Hepatocyte (in vitro differentiated cells): ENCODE results near the gene FER1L5. TPM values are rescaled to one million over a fixed set of nuclear protein-coding genes. Genes with fewer than 3 reads are reported as not detected.

ENCODE experiments used
- DNase-seq: peaks from one replicate; pipeline ENCODE4 v3.0.0-alpha.2; 2016; ENCODE audit warnings: low spot score
- H2AFZ ChIP-seq: fragments of 200-600 bp; sonication (generic); 2 replicates; pipeline ENCODE4 v1.6.0; 2016; ENCODE audit warnings: antibody characterized with exemption, mild to moderate bottlenecking
- H3K27ac ChIP-seq: fragments of 200-600 bp; sonication (generic); 2 replicates; pipeline ENCODE4 v1.5.1; 2016; ENCODE audit warnings: mild to moderate bottlenecking
- H3K27me3 ChIP-seq: fragments of 200-600 bp; sonication (generic); 2 replicates; pipeline ENCODE4 v1.6.1; 2016
- H3K36me3 ChIP-seq: fragments of 200-600 bp; sonication (generic); replicated peaks from 2 replicates; pipeline ENCODE4 v1.5.1; 2016; ENCODE audit warnings: low read depth; ENCODE audit not compliant: insufficient read depth
- H3K4me1 ChIP-seq: fragments of 200-600 bp; sonication (generic); 2 replicates; pipeline ENCODE4 v1.5.1; 2016; ENCODE audit warnings: mild to moderate bottlenecking, moderate library complexity; ENCODE audit not compliant: insufficient read depth
- H3K4me2 ChIP-seq: fragments of 200-600 bp; sonication (generic); 2 replicates; pipeline ENCODE4 v1.6.0; 2016
- H3K4me3 ChIP-seq: fragments of 200-600 bp; sonication (generic); 2 replicates; pipeline ENCODE4 v1.5.1; 2016; ENCODE audit warnings: mild to moderate bottlenecking
- H3K79me2 ChIP-seq: fragments of 200-600 bp; sonication (generic); 2 replicates; pipeline ENCODE4 v1.6.0; 2017; ENCODE audit warnings: mild to moderate bottlenecking
- H3K9me2 ChIP-seq: fragments of 200-600 bp; sonication (generic); replicated peaks from 2 replicates; pipeline ENCODE4 v1.6.0; 2017; ENCODE audit warnings: mild to moderate bottlenecking; ENCODE audit not compliant: insufficient read depth
- H3K9me3 ChIP-seq: fragments of 200-600 bp; sonication (generic); 2 replicates; pipeline ENCODE4 v1.5.1; 2016; ENCODE audit warnings: low read depth, mild to moderate bottlenecking
- H4K20me1 ChIP-seq: fragments of 200-600 bp; sonication (generic); 2 replicates; pipeline ENCODE4 v1.6.0; 2016; ENCODE audit warnings: mild to moderate bottlenecking; ENCODE audit not compliant: insufficient read depth, poor library complexity, severe bottlenecking
- EZH2 ChIP-seq: fragments of 200-600 bp; sonication (generic); IDR thresholded peaks from 2 replicates; pipeline ENCODE4 v1.6.1; 2016; ENCODE audit warnings: antibody characterized with exemption, mild to moderate bottlenecking, borderline replicate concordance
- EZH2phosphoT487 ChIP-seq: fragments of 200-600 bp; sonication (generic); IDR thresholded peaks from one replicate; pipeline ENCODE4 v1.6.1; 2018; ENCODE audit warnings: antibody characterized with exemption, mild to moderate bottlenecking, low read depth, moderate library complexity; ENCODE audit not compliant: unreplicated experiment, severe bottlenecking
- WGBS: methylation state at CpG from one replicate; pipeline ENCODE4 v1.1.6; 2016; ENCODE audit warnings: low lambda C conversion rate; ENCODE audit errors: missing lambda C conversion rate; 5-methylcytosine and 5-hydroxymethylcytosine counted together
- polyA plus RNA-seq: library from polyadenylated mRNA; unstranded; fragments of >200 nt; fragmentation: Nextera tagmentation; extraction: Ambion mirVana; gene quantifications from 2 replicates; pipeline ENCODE4 v1.2.1, GENCODE V29; 2016
- total RNA-seq: library from RNA; depleted of rRNA; stranded (reverse); fragments of >200 nt; gene quantifications from 2 replicates; pipeline ENCODE4 v1.2.3, GENCODE V29; 2014
- TF ChIP-seq, protein P1 (sequence below): fragments of 200-600 bp; sonication (generic); IDR thresholded peaks from 2 replicates; pipeline ENCODE4 v1.5.1; 2016; ENCODE audit warnings: antibody characterized with exemption, mild to moderate bottlenecking; ENCODE audit not compliant: poor library complexity

Gene FER1L5
- total and polyA plus RNA-seq, 2 experiments from 2014 or later: 0.10 to 0.33 TPM

- Histone ChIP-seq H3K4me2 (no peak overlapping the region), H3K4me1 (no peaks in the 10 kb centered on the region), H3K79me2 (no peaks in the 10 kb centered on the region), H3K9me3 (no peaks in the 10 kb centered on the region), H3K27ac (no peak overlapping the region), H3K9me2 (no peaks in the 10 kb centered on the region), H4K20me1 (no peaks in the 10 kb centered on the region), H2AFZ (no peak overlapping the region), H3K36me3 (no peaks in the 10 kb centered on the region), H3K4me3 (no peak overlapping the region), H3K27me3 (no peaks in the 10 kb centered on the region)
- DNase-seq: no peak
- 71% methylated on average over 7 of the region's 7 CpGs for WGBS
- no peak for TF ChIP-seq EZH2
- no peak for TF ChIP-seq EZH2phosphoT487
- TF ChIP-seq, protein P1, sequence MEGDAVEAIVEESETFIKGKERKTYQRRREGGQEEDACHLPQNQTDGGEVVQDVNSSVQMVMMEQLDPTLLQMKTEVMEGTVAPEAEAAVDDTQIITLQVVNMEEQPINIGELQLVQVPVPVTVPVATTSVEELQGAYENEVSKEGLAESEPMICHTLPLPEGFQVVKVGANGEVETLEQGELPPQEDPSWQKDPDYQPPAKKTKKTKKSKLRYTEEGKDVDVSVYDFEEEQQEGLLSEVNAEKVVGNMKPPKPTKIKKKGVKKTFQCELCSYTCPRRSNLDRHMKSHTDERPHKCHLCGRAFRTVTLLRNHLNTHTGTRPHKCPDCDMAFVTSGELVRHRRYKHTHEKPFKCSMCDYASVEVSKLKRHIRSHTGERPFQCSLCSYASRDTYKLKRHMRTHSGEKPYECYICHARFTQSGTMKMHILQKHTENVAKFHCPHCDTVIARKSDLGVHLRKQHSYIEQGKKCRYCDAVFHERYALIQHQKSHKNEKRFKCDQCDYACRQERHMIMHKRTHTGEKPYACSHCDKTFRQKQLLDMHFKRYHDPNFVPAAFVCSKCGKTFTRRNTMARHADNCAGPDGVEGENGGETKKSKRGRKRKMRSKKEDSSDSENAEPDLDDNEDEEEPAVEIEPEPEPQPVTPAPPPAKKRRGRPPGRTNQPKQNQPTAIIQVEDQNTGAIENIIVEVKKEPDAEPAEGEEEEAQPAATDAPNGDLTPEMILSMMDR: no peak
Observed at GRCh38 chr2:96753661-96754282, 111.2 kb downstream of the FER1L5 start.

- Histone ChIP-seq H3K27me3 (no peaks in the 10 kb centered on the region), H3K79me2 (no peaks in the 10 kb centered on the region), H3K36me3 (no peaks in the 10 kb centered on the region), H2AFZ (no peak overlapping the region), H3K9me2 (no peaks in the 10 kb centered on the region), H3K4me2 (no peak overlapping the region), H4K20me1 (no peaks in the 10 kb centered on the region), H3K4me3 (no peak overlapping the region), H3K27ac (no peak overlapping the region), H3K4me1 (peaks cover 4% of the 10 kb centered on the region), H3K9me3 (no peaks in the 10 kb centered on the region)
- no peak for DNase-seq
- TF ChIP-seq EZH2 (no peak), EZH2phosphoT487 (no peak)
- TF ChIP-seq, protein P1: no peak
Observed at GRCh38 chr2:96754317-96754716, 111.8 kb downstream of the FER1L5 start.

Other genes with a start within 250 kb of the FER1L5 start
- 6.2 and 8.1 TPM in 2 replicates for gene NEURL3, start 137.4 kb upstream of the FER1L5 start, total RNA-seq
- 1.8 and 10.5 TPM in 2 replicates for gene NEURL3, start 137.4 kb upstream of the FER1L5 start, polyA plus RNA-seq
- gene ARID5A, start 106.0 kb upstream of the FER1L5 start, total RNA-seq: 4.9 and 6.9 TPM in 2 replicates
- gene ARID5A, start 106.0 kb upstream of the FER1L5 start, polyA plus RNA-seq: 11.9 and 13.3 TPM in 2 replicates
- gene KANSL3, start 4.5 kb upstream of the FER1L5 start, total RNA-seq: 26.7 and 27.7 TPM in 2 replicates
- 18.4 and 20.4 TPM in 2 replicates for gene KANSL3, start 4.5 kb upstream of the FER1L5 start, polyA plus RNA-seq
- gene LMAN2L, start 97.3 kb downstream of the FER1L5 start, total RNA-seq: 35.6 and 44.4 TPM in 2 replicates
- gene LMAN2L, start 97.3 kb downstream of the FER1L5 start, polyA plus RNA-seq: 44.6 and 46.7 TPM in 2 replicates
- 10.8 and 11.0 TPM in 2 replicates for gene CNNM4, start 118.1 kb downstream of the FER1L5 start, total RNA-seq
- 8.8 and 11.3 TPM in 2 replicates for gene CNNM4, start 118.1 kb downstream of the FER1L5 start, polyA plus RNA-seq
- 17.0 and 17.1 TPM in 2 replicates for gene CNNM3, start 173.5 kb downstream of the FER1L5 start, total RNA-seq
- 23.7 and 25.8 TPM in 2 replicates for gene CNNM3, start 173.5 kb downstream of the FER1L5 start, polyA plus RNA-seq
- 1.8 and 2.0 TPM in 2 replicates for gene ANKRD23, start 201.3 kb downstream of the FER1L5 start, total RNA-seq
- gene ANKRD23, start 201.3 kb downstream of the FER1L5 start, polyA plus RNA-seq: 4.4 and 4.7 TPM in 2 replicates
- gene ANKRD39, start 215.3 kb downstream of the FER1L5 start, total RNA-seq: 9.0 and 13.6 TPM in 2 replicates
- 25.6 and 34.9 TPM in 2 replicates for gene ANKRD39, start 215.3 kb downstream of the FER1L5 start, polyA plus RNA-seq
- gene SEMA4C, start 227.3 kb downstream of the FER1L5 start, total RNA-seq: 30.2 and 37.5 TPM in 2 replicates
- gene SEMA4C, start 227.3 kb downstream of the FER1L5 start, polyA plus RNA-seq: 28.6 and 33.4 TPM in 2 replicates